ENCODE measurements around the gene CEP83.

CEP83 gene

DNA sequence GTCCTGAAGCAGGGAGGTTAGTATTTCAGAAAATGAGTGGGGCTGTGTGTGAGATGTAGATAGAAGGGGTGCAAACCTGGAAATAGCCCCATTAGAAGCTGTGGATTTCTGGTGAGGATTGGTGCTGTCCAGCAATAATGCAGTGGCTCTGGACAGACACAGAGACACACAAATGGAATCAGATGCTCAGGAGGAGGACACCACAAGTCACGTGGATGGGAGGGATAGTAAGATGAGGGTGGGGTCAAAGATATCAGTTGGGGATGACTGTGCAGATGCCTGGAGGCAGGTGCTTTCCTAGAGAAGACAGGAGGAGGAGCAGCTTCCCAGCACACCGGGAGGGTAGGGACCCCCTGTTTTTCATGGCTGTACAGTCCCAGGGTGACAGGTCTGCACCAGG is 174.8 kb downstream of the CEP83 start:
- peak; percentile 33; the same call in 2 of the 3 replicates for ATAC-seq (ENCODE audit: low read depth)

DNA sequence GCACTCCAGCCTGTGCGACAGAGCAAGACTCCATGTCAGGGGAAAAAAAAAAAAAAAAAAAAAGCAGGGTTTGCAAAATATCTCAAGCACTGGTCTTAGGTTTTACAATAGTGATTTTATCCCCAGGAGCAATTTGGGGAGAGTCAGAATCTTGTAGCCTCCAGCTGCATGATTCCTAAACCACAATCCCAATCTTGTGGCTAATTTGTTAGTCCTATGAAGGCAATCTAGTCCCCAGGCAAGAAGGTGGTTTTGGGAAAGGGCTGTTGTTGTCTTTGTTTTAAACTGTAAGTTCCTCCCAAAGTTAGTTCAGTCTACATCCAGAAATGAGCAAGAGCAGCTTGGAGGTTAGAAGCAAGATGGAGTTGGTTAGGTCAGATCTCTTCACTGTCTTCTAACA is 175.6 kb downstream of the CEP83 start:
- no peak overlapping the region for H3K4me3 ChIP-seq (ENCODE audit: severe bottlenecking)
- DNase-seq (ENCODE audit: low spot score), result no peak
- no peaks in the 10 kb centered on the region for H3K27me3 ChIP-seq (ENCODE audit: insufficient read depth, poor library complexity, severe bottlenecking)
- H3K4me1 ChIP-seq (ENCODE audit: insufficient read depth, poor library complexity, severe bottlenecking), result no peaks in the 10 kb centered on the region
- no peak overlapping the region for H3K27ac ChIP-seq (ENCODE audit: poor library complexity, severe bottlenecking)
- TF ChIP-seq, protein P1, sequence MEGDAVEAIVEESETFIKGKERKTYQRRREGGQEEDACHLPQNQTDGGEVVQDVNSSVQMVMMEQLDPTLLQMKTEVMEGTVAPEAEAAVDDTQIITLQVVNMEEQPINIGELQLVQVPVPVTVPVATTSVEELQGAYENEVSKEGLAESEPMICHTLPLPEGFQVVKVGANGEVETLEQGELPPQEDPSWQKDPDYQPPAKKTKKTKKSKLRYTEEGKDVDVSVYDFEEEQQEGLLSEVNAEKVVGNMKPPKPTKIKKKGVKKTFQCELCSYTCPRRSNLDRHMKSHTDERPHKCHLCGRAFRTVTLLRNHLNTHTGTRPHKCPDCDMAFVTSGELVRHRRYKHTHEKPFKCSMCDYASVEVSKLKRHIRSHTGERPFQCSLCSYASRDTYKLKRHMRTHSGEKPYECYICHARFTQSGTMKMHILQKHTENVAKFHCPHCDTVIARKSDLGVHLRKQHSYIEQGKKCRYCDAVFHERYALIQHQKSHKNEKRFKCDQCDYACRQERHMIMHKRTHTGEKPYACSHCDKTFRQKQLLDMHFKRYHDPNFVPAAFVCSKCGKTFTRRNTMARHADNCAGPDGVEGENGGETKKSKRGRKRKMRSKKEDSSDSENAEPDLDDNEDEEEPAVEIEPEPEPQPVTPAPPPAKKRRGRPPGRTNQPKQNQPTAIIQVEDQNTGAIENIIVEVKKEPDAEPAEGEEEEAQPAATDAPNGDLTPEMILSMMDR (IDR thresholded peaks at IDR 0.05; ENCODE audit: poor library complexity, severe bottlenecking), result no peak
- H3K36me3 ChIP-seq (ENCODE audit: low read depth), result no peaks in the 10 kb centered on the region
- no peaks in the 10 kb centered on the region for H3K9me3 ChIP-seq (ENCODE audit: severe bottlenecking)
- ATAC-seq (ENCODE audit: low read depth), result no peak

More for the DNA sequence above, 174.8 kb downstream of the CEP83 start:
- H3K36me3 ChIP-seq (ENCODE audit: low read depth), result no peaks in the 10 kb centered on the region
- H3K9me3 ChIP-seq (ENCODE audit: severe bottlenecking), result no peaks in the 10 kb centered on the region
- TF ChIP-seq, protein P1 (IDR thresholded peaks at IDR 0.05; ENCODE audit: poor library complexity, severe bottlenecking), result no peak
- no peaks in the 10 kb centered on the region for H3K27me3 ChIP-seq (ENCODE audit: insufficient read depth, poor library complexity, severe bottlenecking)
- H3K27ac ChIP-seq (ENCODE audit: poor library complexity, severe bottlenecking), result no peak overlapping the region
- H3K4me1 ChIP-seq (ENCODE audit: insufficient read depth, poor library complexity, severe bottlenecking), result no peaks in the 10 kb centered on the region
- no peak for DNase-seq (ENCODE audit: low spot score)
- no peak overlapping the region for H3K4me3 ChIP-seq (ENCODE audit: severe bottlenecking)

DNA sequence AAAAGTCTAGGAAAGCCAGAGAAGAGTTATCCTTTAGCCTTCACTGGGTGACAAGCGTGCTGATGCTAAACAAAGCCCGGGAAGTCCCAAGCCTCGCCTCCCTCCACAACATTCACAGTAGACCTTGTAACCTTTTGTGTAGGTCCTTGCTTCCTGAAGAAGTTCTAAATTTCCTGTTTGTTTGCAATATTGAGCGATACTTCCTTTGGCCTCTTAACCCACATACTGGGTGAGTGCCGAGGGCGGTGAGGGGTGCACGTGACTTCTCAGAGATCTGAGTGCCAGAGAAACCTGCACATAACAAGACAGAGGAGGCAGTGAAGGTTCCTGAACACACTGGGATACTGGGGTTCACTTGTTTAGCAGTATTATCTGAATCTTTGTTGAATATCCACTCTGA is 177.0 kb downstream of the CEP83 start:
- no peaks in the 10 kb centered on the region for H3K27me3 ChIP-seq (ENCODE audit: insufficient read depth, poor library complexity, severe bottlenecking)
- H3K36me3 ChIP-seq (ENCODE audit: low read depth), result no peaks in the 10 kb centered on the region
- ATAC-seq (ENCODE audit: low read depth), result no peak
- H3K27ac ChIP-seq (ENCODE audit: poor library complexity, severe bottlenecking), result no peak overlapping the region
- DNase-seq (ENCODE audit: low spot score), result no peak
- no peak overlapping the region for H3K4me3 ChIP-seq (ENCODE audit: severe bottlenecking)
- no peaks in the 10 kb centered on the region for H3K4me1 ChIP-seq (ENCODE audit: insufficient read depth, poor library complexity, severe bottlenecking)
- no peaks in the 10 kb centered on the region for H3K9me3 ChIP-seq (ENCODE audit: severe bottlenecking)
- TF ChIP-seq, protein P1 (IDR thresholded peaks at IDR 0.05; ENCODE audit: poor library complexity, severe bottlenecking), result no peak

DNA sequence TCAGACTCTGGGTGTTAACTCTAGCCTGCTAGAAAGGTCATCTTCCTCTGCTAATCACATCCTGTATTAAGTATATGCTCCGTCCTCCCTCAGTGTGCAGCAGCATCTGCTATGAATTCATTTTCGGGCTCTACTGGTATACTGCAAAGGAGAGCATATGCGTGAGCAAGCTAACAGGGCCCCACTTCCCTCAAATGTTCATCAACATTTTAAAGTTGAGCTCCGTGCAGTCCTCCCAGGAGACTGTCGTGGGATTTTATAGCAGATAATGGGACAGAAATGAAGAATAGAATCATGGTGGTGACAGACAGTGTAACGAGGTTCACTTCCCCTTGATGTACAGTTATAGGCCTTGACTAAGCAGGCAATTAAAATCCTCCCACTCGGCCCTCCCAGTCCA is 179.6 kb downstream of the CEP83 start:
- Histone ChIP-seq H3K27ac (ENCODE audit: poor library complexity, severe bottlenecking) (no peak overlapping the region), H3K9me3 (ENCODE audit: severe bottlenecking) (no peaks in the 10 kb centered on the region), H3K36me3 (ENCODE audit: low read depth) (no peaks in the 10 kb centered on the region), H3K27me3 (ENCODE audit: insufficient read depth, poor library complexity, severe bottlenecking) (no peaks in the 10 kb centered on the region), H3K4me3 (ENCODE audit: severe bottlenecking) (no peak overlapping the region), H3K4me1 (ENCODE audit: insufficient read depth, poor library complexity, severe bottlenecking) (no peaks in the 10 kb centered on the region)
- DNase-seq (ENCODE audit: low spot score) (no peak), ATAC-seq (ENCODE audit: low read depth) (no peak)
- TF ChIP-seq, protein P1 (IDR thresholded peaks at IDR 0.05; ENCODE audit: poor library complexity, severe bottlenecking), result no peak

DNA sequence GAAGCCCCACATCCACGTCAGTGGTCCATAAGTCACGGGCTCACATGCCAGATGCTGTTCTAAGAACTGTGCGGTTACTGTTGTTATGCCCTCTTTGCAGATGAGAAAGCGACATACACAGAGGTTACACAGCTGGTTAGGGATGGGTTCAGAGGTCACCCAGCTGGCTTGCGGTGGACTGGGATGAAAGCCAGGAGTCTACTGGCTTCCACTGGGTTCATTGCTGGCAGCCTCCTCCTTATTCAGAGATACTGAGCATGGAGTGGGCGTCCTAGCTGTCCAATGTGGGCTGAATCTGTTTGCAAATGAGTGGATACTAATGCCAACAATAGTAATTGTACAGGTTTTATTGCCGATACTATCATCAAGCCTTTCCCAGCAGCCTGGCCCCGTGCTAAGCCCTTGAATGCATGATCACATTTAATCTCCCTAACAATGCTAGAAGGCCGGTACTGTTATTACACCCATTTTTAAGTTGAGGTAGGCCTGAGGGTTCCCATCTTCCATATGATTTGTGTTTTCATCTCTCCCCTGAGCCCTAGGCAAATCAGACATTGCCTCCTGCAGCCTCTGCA is 182.2 kb downstream of the CEP83 start:
- DNase-seq (ENCODE audit: low spot score), result no peak
- H3K9me3 ChIP-seq (ENCODE audit: severe bottlenecking), result no peaks in the 10 kb centered on the region
- H3K27ac ChIP-seq (ENCODE audit: poor library complexity, severe bottlenecking), result no peak overlapping the region

More for the DNA sequence above, 182.2 kb downstream of the CEP83 start:
- TF ChIP-seq, protein P1 (IDR thresholded peaks at IDR 0.05; ENCODE audit: poor library complexity, severe bottlenecking), result no peak
- H3K36me3 ChIP-seq (ENCODE audit: low read depth), result no peaks in the 10 kb centered on the region
- no peak overlapping the region for H3K4me3 ChIP-seq (ENCODE audit: severe bottlenecking)
- H3K4me1 ChIP-seq (ENCODE audit: insufficient read depth, poor library complexity, severe bottlenecking), result no peaks in the 10 kb centered on the region
- ATAC-seq (ENCODE audit: low read depth), result no peak
- no peaks in the 10 kb centered on the region for H3K27me3 ChIP-seq (ENCODE audit: insufficient read depth, poor library complexity, severe bottlenecking)

Measured in RWPE2 (cell line).